ENCODE measurements around the gene C2.
"Not testable (repeated sequence)": the region's sequence is repeated elsewhere in the genome, so short reads cannot be mapped to it uniquely, and the experiment has no call there.

C2 gene

DNA sequence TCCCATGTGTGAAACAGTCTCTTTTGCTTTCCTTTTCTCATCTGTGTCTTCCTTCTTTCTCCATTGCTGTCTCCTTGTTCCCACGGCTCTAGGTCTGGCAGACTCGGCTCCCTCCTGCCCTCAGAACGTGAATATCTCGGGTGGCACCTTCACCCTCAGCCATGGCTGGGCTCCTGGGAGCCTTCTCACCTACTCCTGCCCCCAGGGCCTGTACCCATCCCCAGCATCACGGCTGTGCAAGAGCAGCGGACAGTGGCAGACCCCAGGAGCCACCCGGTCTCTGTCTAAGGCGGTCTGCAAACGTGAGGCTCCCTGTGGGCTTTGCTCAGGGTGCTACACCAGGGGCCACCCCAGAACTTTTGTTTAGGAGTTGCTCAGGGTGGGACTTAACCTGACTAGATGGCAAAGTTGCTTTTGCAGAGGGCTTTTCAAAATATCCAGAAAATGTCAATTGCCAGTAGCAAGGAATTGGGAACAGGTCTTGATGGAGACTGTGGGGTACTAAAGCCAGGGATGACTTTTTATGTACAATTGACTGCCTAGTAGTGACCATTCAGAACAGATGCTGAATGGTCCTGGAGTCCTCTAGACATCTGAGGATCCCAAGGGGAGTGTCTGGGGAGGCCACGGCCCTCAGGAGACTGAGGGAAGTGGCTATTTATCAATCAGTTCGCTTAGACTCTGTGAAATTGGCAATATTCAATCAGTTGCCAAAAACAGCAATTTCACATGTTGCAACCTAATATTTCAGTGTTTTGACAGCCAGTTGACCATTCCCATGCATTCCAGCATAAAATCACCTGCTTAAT lies 550 bp downstream of the C2 start:
- no peak for DNase-seq (ENCODE audit: low read depth)

DNA sequence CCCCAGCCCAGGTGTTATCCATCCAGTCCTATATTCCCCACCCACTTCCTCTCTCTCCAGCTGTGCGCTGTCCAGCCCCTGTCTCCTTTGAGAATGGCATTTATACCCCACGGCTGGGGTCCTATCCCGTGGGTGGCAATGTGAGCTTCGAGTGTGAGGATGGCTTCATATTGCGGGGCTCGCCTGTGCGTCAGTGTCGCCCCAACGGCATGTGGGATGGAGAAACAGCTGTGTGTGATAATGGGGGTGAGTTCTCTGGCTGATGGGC lies 1.1 kb downstream of the C2 start:
- no peak for DNase-seq (ENCODE audit: low read depth)

DNA sequence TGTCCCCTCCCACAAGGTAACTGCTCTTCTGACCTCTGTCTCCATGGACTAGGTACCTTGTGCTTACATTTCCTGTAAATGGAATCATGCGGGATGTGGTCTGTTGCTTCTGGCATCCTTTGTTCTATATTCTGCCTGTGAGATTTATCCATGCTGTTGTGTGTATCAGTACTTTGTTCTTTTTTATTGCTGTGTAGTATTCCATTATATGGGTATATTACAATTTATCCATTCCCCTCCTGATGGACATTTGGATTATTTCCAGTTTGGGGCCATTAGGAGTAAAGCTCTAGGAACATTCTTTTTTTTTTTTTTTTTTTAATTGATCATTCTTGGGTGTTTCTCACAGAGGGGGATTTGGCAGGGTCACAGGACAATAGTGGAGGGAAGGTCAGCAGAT lies 3.4 kb downstream of the C2 start:
- no peak for DNase-seq (ENCODE audit: low read depth)

DNA sequence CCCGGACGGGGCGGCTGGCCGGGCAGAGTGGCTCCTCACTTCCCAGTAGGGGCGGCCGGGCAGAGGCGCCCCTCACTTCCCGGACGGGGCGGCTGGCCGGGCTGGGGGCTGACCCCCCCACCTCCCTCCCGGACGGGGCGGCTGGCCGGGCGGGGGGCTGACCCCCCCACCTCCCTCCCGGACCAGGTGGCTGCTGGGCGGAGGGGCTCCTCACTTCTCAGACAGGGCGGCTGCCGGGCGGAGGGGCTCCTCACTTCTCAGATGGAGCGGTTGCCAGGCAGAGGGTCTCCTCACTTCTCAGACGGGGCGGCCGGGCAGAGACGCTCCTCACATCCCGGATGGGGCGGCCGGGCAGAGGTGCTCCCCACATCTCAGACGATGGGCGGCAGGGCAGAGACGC lies 4.6 kb downstream of the C2 start:
- DNase-seq (ENCODE audit: low read depth) = not testable (repeated sequence)

DNA sequence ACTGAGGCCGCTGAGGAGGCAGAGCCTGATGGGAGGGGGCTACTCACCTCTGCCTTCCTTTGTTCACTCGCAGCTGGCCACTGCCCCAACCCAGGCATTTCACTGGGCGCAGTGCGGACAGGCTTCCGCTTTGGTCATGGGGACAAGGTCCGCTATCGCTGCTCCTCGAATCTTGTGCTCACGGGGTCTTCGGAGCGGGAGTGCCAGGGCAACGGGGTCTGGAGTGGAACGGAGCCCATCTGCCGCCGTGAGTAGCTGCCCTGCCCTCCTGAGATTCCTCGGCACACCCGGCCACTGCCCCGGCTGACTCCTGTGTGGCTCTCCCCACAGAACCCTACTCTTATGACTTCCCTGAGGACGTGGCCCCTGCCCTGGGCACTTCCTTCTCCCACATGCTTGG lies 6.0 kb downstream of the C2 start:
- DNase-seq (ENCODE audit: low read depth) = no peak

DNA sequence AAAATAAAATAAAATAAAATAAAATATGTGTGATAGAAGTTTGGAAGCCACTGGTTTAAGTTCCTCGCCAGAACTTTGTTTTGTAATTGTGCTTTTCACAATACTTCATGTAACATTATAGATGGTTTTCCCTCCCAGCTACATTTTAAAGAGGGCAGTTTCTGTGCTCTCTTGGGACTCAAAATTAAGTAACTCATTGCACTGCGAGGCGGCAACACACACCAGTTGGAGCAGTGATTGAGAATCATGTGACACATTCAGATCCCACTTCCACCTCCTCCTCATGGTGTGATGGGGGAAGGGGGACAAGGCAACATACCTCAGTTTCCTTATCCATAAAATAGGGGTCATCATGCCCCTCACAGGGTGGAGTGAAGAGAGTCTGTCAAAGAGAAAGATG lies 7.5 kb downstream of the C2 start:
- DNase-seq (ENCODE audit: low read depth) = no peak

DNA sequence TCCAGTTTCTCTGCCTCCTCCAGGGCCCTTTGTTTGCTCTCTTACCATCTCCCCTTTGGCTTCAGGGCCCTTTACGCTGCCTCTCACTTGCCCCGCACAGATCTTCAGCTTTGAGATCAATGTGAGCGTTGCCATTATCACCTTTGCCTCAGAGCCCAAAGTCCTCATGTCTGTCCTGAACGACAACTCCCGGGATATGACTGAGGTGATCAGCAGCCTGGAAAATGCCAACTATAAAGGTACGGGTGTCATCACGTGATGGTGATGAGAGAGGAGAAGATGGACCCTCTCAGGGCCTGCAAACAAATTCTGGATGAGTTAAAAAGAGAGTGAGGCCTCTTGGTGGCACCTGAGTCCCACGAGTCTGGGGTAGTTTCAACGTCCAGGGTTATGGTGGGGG lies 8.3 kb downstream of the C2 start:
- DNase-seq (ENCODE audit: low read depth) = no peak

DNA sequence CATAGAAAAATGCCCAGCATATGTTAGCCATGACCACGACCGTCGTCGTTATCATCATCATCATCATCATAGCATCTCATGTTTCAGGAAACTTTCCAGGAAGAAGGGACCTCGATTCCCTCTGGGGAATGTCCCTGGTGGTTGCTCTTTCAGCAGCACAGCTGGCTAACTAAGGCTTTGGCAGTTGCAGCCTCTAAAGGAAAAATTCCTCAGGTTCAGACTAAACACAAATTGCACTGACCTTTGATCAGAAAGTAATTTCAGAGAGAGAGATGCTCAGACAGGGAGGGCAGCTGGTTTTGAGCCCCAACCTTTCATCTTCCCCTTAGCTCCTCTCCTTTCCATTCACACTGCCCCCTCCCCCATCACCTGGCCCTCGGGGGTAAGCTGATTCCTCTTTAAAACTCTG lies 12.7 kb downstream of the C2 start:
- DNase-seq (ENCODE audit: low read depth) = no peak

DNA sequence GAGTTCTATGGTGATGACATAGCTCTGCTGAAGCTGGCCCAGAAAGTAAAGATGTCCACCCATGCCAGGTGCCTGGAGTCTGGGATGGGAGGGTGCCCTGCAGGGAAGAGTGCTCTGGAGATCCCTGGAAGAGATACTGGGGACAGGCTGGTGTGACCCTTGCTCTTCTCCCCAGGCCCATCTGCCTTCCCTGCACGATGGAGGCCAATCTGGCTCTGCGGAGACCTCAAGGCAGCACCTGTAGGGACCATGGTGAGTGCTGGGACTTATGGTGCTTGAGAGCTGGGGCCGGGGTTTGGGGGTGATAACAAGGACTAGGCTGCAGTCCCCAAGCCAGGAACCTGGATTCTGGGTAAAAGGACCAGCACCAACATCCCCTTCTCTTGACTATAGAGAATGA lies 16.2 kb downstream of the C2 start:
- no peak for DNase-seq (ENCODE audit: low read depth)

DNA sequence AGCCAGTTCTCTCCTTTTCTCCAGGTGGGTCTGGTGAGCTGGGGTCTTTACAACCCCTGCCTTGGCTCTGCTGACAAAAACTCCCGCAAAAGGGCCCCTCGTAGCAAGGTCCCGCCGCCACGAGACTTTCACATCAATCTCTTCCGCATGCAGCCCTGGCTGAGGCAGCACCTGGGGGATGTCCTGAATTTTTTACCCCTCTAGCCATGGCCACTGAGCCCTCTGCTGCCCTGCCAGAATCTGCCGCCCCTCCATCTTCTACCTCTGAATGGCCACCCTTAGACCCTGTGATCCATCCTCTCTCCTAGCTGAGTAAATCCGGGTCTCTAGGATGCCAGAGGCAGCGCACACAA lies 17.6 kb downstream of the C2 start:
- DNase-seq (ENCODE audit: low read depth) = no peak

DNA sequence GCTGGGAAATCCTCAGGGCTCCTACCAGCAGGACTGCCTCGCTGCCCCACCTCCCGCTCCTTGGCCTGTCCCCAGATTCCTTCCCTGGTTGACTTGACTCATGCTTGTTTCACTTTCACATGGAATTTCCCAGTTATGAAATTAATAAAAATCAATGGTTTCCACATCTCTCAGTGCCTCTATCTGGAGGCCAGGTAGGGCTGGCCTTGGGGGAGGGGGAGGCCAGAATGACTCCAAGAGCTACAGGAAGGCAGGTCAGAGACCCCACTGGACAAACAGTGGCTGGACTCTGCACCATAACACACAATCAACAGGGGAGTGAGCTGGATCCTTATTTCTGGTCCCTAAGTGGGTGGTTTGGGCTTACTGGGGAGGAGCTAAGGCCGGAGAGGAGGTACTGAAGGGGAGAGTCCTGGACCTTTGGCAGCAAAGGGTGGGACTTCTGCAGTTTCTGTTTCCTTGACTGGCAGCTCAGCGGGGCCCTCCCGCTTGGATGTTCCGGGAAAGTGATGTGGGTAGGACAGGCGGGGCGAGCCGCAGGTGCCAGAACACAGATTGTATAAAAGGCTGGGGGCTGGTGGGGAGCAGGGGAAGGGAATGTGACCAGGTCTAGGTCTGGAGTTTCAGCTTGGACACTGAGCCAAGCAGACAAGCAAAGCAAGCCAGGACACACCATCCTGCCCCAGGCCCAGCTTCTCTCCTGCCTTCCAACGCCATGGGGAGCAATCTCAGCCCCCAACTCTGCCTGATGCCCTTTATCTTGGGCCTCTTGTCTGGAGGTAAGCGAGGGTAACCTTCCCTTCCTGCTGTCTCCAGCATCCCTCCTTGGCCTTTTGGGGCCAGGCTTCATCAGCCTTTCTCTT lies 18.2 kb downstream of the C2 start, which contains the start of gene CFB:
TSS of gene CFB (plus strand) at position 589 of the 863 bp plus-strand sequence. CDS start at position 716, 127 bp downstream.
- DNase-seq (ENCODE audit: low read depth) = no peak

DNA sequence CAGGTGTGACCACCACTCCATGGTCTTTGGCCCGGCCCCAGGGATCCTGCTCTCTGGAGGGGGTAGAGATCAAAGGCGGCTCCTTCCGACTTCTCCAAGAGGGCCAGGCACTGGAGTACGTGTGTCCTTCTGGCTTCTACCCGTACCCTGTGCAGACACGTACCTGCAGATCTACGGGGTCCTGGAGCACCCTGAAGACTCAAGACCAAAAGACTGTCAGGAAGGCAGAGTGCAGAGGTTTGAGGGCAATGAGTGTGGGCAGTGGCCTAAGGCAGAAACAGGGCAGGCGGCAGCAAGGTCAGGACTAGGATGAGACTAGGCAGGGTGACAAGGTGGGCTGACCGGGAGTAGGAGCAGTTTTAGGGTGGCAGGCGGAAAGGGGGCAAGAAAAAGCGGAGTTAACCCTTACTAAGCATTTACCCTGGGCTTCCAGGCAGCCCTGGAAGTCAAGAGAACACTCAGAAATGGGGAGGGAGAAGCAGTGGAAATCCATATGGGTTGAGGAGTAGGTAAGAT lies 18.9 kb downstream of the C2 start:
- DNase-seq (ENCODE audit: low read depth) = no peak

DNA sequence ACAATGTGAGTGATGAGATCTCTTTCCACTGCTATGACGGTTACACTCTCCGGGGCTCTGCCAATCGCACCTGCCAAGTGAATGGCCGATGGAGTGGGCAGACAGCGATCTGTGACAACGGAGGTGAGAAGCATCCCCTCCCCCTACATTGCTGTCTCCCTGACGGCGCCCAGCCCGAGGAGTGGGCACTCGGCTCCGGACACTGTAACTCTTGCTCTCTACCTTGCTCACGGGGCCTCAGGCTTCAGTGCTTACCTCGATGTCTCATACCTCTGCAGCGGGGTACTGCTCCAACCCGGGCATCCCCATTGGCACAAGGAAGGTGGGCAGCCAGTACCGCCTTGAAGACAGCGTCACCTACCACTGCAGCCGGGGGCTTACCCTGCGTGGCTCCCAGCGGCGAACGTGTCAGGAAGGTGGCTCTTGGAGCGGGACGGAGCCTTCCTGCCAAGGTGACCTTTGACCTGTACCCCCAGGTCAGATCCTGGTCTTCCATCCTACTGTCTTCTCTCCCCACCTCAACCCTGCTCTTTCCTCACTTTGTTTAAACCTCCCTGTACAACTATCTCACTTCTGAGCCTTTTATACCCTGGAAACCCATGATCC lies 19.7 kb downstream of the C2 start:
- DNase-seq (ENCODE audit: low read depth) = no peak

DNA sequence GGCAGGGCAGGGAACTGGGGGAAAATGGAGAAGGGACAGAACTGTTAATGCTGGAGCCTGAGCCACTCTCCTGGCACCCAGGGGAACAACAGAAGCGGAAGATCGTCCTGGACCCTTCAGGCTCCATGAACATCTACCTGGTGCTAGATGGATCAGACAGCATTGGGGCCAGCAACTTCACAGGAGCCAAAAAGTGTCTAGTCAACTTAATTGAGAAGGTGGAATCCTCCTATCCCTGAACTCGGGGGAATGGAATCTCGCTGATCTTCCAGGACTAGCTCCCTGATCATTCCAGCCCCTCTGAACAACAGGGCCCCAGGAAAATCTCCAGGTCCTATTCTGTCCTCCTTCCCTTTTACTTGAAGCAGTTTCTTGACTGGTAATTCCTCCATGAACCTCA lies 20.3 kb downstream of the C2 start:
- DNase-seq (ENCODE audit: low read depth) = no peak

DNA sequence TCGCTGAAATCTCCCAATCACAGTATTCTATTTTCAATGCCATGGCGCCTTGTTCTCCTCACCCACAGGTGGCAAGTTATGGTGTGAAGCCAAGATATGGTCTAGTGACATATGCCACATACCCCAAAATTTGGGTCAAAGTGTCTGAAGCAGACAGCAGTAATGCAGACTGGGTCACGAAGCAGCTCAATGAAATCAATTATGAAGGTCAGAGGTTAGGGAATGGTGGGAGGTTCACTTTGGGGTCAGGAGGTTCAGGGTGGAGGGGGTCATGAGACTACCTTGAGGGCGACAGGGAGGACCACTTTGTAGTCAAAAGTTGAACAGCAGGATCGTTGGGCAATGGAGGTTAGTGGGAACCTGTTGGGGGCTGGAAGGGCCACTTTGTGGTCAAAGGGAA lies 20.8 kb downstream of the C2 start:
- DNase-seq (ENCODE audit: low read depth) = no peak

DNA sequence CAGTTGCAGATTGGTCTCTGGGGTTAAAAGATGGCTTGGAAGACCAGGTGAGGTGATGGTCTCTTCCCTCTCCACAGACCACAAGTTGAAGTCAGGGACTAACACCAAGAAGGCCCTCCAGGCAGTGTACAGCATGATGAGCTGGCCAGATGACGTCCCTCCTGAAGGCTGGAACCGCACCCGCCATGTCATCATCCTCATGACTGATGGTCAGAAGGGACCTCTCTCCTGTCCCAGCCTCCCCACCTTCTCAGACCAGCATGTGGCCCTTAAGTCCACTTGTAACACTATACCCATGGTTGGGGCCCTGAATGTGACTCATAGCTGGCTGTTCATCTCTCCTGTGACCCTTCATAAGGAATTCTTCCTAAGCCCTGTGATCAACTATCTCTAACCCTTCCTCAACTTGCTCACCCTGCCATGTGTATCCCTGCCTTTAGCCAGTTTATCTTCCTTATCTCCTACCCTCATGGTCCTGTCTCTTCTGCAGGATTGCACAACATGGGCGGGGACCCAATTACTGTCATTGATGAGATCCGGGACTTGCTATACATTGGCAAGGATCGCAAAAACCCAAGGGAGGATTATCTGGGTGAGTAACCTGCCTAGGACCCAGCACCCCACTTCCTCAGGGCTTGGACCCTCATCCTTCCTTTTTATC lies 21.4 kb downstream of the C2 start:
- DNase-seq (ENCODE audit: low read depth) = no peak

DNA sequence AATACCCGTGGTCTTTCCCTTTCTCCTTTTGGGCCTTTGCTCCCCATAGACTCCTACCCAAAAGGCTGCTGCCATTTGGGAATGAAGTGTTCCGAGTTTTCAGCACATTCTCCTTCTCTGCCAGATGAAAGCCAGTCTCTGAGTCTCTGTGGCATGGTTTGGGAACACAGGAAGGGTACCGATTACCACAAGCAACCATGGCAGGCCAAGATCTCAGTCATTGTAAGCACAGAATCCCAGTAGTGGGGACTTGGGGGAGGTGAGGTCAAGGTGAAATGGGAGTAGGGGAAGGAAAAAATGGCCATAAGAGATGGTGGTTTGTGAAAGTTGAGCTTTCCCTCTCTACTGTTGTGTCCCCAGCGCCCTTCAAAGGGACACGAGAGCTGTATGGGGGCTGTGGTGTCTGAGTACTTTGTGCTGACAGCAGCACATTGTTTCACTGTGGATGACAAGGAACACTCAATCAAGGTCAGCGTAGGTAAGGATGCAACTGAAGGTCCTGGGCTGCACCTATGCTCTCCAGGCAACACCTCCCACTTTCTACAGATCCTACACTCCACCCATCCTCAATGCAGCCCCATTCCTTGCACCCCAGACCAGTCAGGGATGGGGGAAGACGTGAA lies 22.5 kb downstream of the C2 start:
- DNase-seq (ENCODE audit: low read depth) = no peak

DNA sequence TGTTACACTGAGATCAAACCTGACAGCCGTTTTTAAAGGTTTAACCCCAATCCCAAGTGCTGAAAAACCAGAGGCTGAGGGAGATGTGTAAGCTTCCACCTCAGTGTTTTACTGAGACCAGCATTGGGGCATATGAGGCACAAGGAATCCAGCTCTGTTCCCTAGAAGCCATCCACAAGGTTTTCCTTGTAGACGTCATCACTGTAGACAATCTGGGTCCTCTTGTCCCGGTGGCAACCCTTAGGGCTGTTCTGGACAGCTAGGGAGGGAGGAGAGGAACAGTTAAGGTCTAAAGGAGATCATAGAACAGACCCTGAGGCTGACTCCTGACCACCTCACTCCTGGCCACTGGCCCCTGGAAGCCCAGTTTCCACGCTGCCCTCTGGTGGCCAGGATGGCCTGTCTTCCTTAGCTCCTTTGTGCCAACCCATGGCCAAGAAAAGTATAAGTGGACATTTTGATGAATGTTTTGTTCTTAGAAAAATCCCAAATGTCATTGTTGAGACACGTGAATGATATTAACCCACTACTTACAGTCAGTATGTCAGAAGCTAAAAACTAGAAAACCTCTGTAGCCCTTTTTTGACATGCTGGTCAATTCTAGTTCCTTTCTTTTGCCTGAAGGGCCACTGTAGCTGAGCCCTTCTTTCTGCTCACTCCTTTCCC lies 24.8 kb downstream of the C2 start:
- no peak for DNase-seq (ENCODE audit: low read depth)

DNA sequence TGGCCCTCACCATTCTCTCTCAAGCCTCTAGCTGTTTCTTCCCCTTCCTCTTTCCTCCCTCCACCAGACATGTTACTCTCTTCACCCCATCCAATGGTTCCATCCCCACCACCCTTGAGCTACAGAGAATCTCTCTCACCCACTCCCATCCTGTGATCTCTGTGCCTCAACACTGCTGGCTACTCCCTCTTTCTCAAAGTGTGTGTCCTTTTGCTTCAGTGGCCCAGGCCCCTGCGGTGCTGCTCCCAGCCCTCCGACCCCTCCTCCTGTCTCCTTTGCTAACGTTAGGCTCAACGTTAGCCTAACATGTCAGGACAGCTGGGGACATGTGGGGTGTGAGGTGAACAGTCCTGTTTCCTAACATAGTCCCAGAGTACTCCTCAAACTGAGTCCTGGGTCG lies 25.4 kb downstream of the C2 start:
- no peak for DNase-seq (ENCODE audit: low read depth)

DNA sequence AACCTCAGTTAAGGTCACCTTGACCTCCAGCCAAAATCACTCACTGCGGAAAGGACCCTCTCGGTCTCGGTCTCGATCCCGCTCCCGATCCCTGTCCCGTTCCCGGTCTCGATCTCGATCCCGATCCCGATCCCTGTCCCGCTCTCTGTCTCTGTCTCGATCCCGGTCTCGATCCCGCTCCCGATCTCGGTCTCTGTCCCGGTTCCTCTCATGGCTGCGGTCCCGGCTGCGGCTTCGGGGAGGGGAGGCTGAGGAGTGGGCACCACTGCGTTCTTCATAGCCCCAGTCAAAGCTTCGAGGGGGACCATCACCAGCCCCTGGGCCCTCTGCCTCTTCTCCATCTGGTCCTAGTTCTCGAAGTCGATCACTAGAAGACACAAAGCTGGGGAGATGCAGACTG lies 27.0 kb downstream of the C2 start:
- DNase-seq (ENCODE audit: low read depth) = no peak

DNA sequence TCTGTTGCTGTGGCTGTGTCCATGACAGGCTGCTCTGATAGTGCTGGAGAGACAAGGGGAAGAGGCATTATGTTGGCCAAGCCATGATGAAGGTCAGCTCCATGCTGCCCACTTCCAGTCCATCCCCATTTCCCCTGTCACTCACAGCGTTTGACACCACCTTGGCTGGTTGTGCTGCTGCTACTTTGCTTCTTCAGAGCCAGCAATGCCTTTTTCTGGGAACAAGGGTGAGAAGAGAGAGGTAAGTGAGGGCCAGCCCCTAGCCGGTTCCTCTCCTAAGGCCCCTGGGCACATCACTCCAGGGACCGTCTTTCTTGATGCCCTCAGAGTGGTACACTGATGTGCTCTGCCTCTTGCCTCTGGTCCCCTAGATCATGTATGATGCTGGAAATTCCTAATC lies 29.3 kb downstream of the C2 start:
- DNase-seq (ENCODE audit: low read depth) = no peak

DNA sequence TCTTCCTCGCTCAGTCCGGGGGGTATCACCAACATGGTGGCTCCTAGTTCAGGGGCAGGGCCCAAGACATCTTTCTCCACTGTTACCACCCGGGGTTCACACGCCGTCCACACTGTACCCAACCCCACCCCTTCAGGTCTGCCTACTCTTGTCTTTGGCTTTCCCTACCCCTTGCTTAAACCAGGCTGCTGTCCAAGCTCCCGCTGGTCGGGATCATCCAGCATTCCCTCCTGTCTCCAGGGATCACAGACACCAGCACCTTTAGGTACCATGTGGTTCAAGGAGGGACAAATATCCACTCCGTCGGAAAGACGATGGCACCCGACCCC lies 30.9 kb downstream of the C2 start:
- no peak for DNase-seq (ENCODE audit: low read depth)
